Astrocyte of the spinal cord (primary cell): ENCODE data around the gene PCNT.

Experiments
- DNase-seq: peaks from one replicate; pipeline ENCODE4 v3.0.0; 2011; ENCODE audit warnings: low read depth, low spot score
- H3K4me3 ChIP-seq: 2 replicates; pipeline ENCODE4 v1.5.1; 2011; ENCODE audit warnings: low read depth, mild to moderate bottlenecking, low read length, moderate library complexity
- in situ Hi-C: cut with HindIII; loops from 2 replicates; pipeline ENCODE4 v1.10.0; 2017; ENCODE audit warnings: low sequenced_read_pairs
- TF ChIP-seq, protein P1 (sequence below): IDR thresholded peaks from 2 replicates; pipeline ENCODE4 v1.5.1; 2012; ENCODE audit warnings: low read depth, mild to moderate bottlenecking, low read length, inconsistent platforms

The PCNT gene

DNA sequence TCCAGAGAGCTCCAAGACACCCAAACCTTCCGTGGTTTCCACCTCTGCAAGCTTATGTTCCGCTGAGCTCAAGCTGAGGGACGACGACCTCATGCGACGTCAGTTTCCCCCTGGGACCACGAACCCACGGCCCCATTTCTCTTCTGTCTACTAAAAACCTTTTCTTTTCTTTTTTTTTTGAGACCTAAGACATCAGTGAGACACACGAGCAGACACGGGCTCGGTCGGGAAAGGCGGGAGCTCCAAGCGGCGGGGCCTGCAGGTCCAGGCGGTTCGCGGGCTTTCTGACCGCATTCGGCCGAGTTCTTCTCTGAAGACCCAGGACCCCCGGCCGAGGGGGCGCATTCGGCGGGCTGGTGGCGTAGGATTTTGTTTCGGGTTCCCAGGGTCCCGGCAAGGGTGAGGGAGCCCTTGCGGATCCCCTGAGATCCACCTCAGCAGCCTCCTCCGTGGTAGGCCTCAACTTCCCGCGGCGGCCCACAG is 688 bp upstream of the PCNT start:
- in situ Hi-C loops, result no loop called here
- H3K4me3 ChIP-seq, result peak overlapping the region; percentile 76
- no peak for DNase-seq
- TF ChIP-seq, protein P1, sequence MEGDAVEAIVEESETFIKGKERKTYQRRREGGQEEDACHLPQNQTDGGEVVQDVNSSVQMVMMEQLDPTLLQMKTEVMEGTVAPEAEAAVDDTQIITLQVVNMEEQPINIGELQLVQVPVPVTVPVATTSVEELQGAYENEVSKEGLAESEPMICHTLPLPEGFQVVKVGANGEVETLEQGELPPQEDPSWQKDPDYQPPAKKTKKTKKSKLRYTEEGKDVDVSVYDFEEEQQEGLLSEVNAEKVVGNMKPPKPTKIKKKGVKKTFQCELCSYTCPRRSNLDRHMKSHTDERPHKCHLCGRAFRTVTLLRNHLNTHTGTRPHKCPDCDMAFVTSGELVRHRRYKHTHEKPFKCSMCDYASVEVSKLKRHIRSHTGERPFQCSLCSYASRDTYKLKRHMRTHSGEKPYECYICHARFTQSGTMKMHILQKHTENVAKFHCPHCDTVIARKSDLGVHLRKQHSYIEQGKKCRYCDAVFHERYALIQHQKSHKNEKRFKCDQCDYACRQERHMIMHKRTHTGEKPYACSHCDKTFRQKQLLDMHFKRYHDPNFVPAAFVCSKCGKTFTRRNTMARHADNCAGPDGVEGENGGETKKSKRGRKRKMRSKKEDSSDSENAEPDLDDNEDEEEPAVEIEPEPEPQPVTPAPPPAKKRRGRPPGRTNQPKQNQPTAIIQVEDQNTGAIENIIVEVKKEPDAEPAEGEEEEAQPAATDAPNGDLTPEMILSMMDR, result no peak

DNA sequence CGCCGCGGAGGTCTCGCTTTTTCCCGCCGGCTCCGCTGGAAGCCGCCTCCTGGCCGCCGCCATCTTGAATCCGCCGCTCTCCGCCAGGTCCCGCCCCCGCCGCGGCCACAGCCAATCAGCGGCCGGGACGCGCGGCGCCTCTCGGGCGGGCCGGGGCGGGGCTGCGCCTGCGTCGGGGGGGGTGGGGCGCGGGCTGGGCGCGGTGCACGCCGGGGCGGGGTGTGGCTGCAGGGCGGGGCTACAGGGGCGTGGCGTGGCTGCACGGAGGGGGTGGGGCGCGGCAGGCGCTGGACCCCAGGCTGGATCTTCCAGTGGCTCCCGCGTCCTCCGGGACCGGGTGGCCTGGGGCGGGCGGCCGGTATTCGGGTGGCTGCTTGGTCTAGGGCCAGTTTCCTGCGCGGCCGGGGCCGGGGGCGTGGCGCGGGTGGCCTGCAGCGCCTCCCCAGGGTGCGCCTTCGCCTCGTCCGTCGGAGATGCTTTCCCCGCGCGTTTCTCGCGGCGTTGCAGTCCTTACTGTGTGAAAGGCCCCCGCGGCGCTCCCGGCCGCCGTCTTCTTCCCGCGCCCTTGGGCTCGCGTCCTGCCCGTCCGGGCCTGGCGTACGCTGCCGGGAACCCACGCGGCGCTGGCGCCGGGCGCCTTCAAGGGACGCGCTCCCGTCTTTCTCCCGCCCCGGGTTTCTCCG is 575 bp downstream of the PCNT start:
- TF ChIP-seq, protein P1, result peak; percentile 14
- peak; percentile 78 for DNase-seq
- in situ Hi-C loops, result no loop called here
- H3K4me3 ChIP-seq, result peak overlapping the region; percentile 96

DNA sequence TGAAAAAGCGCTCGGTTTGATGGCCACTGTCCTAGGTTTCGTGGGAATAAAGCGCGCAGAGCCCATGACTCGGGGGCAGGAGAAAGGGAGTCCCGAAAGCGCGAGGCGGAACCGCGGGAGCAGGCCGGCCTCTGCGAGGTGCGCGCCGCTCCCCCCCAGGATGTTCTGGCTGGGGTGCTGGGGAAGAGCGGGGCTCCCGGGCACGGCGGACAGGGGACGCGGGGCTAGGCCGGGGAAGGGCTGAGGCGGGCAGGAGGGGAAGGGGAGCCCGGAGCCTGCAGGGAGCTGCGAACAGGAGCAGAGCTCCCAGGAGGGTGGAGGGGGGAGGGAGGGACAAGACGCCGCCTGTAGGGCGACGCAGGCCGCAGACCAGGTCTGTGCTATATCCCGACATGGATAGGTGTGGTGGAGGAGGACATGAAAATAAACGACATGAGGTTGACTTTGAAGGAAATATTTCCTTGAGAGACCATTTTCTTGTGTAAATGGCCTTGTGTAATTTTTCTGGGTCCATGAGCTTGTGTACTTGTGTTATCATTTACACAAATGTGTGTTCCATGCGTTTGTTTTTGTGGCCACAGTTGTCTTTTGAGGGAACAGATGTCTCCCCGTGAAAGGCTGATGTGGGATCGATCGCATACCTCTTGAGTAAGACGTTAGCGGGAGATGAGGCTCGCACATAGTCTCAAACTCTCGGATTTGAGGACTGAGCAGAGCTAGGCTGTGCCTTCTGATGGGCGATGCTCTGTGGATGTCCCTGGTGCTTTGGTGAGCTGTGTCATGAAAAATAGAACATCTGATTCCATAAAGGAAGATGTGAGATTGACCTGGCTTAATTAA is 1.3 kb downstream of the PCNT start:
- peak; percentile 51 for DNase-seq
- H3K4me3 ChIP-seq, result peak overlapping the region; percentile 62
- in situ Hi-C loops, result no loop called here
- TF ChIP-seq, protein P1, result peak; percentile 41

DNA sequence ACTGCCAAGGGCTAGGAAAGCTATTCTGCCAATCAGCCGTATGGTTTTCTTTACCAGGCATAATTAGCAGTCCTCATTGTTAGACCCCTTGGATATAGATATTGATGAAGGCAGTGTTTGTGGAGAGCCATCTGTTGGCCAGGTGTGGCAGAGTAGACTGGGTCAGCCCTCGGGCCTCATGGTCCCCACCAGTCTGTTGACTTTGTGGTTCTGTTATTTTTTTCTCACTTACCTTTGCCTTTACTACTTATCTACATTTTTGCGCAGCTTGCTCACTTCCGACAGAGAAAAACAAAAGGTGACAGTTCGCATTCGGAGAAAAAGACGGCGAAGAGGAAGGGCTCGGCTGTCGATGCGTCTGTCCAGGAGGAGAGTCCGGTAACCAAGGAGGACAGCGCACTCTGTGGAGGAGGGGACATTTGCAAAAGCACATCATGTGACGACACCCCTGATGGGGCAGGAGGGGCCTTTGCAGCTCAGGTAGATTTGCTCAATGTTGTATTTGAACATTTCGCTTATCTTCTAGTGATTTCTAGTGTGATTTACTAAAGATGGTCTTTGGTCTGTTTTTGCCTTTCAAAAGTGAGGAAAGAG is 2.3 kb downstream of the PCNT start:
- TF ChIP-seq, protein P1, result no peak
- no peak overlapping the region for H3K4me3 ChIP-seq
- no peak for DNase-seq
- in situ Hi-C loops, result no loop called here

DNA sequence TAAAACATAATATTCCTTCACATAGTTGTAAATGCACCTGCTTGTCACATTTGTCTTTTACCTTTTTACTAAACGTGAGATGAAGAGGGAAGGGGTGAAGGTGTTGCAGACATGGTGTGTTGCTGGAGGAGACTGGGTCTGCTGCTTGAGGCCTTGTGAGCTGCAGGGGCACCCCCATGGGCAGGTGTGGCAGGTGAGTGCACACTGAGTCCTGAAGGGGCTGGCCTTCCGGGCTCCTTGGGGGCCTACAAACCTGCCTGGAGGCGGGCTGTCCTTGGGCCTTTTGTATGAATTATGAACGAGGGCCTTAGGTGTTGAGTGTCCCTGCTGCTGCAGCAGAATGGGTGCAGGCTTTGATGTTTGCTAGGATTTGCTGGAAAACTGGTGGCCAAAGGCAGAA is 3.8 kb downstream of the PCNT start:
- no peak overlapping the region for H3K4me3 ChIP-seq
- in situ Hi-C loops, result no loop called here
- TF ChIP-seq, protein P1, result no peak
- no peak for DNase-seq

DNA sequence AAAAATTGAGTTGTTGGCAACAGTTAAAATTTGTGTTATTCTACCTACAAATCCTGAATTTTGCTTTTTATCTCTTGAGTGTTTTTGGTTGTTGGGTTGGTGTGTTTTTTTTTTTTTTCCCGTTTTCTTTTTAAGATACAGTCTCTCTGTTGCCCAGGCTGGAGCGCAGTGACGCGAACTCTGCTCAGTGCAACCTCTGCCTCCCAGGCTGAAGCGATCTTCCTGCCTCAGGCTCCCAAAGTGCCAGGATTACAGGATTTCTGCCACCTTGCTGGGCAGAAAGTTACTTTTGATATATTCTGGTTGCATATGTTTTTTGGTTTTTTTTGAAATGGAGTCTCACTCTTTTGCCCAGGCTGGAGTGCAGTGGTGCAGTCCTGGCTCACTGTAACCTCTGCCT is 4.2 kb downstream of the PCNT start:
- TF ChIP-seq, protein P1, result no peak
- in situ Hi-C loops, result no loop called here
- no peak overlapping the region for H3K4me3 ChIP-seq
- DNase-seq, result no peak
